HPDE6-E6E7 (cell line): ENCODE measurements around the gene PATJ.
A peak's percentile ranks its signal among the peaks of the same experiment; 100 is the strongest.
"Not testable (repeated sequence)": the region's sequence is repeated elsewhere in the genome, so short reads cannot be mapped to it uniquely, and the experiment has no call there.

Experiments
- DNase-seq: peaks from one replicate; pipeline ENCODE4 v3.0.0; 2011; ENCODE audit warnings: missing footprints; ENCODE audit errors: extremely low spot score

The PATJ gene

DNA sequence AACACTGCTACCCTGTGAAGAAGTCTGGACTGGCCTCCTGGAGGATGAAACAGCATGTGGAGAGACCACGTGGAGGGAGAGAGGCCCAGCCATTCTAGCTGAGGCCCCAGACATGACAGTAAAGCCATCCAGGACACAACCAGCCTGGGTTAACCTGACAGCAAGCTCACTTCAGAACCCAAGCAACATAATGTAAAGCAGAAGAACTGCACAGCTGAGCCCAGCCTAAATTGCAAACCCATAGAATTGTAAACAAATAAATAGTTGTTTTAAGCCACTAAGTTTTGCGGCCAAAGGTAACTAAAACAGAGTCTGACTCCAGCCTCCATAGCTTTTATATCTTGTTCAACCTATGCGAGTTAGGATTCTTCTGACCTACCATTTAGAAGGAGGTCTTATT, 355.2 kb downstream of the PATJ start:
- DNase-seq = no peak

DNA sequence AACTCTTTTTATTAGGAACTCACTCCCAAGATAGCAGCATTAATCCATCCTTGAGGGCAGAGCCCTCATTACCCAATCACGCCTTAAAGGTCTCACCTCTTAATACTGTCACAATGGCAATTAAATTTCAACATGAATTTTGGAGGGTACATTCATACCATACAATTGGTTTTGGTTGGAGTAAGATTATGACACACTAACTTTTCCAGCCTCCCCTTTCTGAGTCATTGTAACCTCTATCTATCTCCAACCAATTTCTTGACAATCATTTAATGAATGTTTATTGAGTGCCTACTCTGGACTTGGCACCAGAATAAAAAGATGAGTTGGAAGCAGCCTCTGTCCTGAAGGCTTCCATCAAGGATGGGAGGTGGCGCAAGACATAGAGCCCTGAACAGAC, 358.2 kb downstream of the PATJ start:
- DNase-seq = no peak

DNA sequence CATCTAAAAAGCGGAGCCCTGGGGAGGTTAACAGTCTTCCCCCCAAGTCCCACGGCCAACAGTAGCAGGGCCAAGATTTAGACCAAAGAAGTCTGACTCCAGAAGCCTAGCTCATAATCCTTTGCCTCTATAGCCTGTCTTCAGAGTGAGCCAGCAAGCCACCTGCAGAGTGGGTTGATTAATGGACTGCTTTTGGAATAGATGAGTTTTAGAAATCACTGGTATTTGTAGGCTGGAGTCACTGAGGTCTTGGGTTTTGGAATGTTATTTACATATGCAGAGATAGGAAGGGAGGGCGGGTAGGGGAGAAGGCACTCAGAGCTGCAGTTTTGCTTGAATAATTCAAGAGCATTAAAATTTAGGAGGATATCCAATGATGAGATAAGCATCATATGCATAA, 361.6 kb downstream of the PATJ start:
- DNase-seq = no peak

DNA sequence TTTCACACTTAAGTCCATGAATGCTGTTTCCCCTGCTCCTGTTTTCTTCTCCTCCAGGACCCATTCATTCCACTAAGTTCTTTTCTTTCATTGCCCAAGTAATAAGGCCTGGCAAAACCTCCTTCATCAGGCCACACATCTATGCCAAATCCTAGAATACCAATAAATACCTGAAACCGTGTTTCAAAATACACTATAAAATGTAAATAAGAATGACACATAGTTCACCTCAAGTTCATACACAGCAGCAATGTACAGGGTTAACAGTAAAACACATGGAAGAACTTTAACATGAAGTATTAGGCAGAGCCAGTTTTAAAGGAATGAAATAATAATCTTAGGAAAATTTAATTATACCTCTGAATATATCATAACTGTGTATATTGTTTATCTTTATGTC, 365.6 kb downstream of the PATJ start:
- no peak for DNase-seq

DNA sequence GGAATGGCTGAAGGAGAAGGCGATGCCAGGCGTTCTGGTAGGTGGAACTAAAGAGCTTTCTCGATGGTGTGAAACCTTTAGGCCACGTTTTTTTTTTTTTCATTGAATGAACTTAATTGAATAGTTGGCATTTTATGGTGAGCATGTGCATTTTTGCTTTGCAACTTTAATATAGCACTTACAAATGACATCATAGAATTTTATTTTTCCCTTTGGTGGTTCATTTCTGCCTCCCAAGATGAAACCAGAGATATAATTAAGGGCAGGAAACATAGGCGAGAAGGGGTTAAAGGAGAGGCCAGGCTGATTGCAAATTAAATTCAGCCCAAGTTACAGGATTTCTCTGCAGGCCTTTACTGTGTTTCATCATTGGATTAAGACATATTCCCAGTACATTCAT, 366.8 kb downstream of the PATJ start:
- DNase-seq = no peak

DNA sequence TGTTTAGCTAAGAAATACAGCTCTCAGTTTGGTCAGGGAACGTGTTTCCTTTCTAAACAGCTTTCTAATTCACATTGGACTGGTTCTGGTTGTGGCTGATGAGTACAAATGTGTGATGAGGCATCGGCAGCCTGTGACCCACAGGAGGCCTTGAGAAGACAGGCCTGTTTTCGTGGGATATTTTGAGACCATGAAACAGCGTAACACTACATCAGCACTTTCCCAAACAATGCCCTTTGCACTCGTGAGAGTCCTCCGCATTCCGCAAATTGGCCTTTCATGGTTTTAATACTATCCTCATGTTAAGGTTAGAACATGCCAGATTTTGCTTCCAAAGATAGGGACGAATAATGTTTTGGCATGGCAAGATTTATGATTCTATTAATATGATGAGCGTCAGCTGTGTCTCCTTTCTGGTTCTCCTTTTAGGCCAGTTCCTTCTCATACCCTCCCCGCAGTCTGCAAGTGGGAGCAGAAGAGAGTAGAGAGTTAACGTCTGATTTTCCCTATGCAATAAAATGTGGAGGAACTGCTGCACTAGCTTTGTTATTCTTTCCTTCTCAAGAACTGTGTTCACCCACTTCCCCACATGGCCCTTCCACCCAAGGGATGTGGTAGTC, 368.0 kb downstream of the PATJ start:
- no peak for DNase-seq

DNA sequence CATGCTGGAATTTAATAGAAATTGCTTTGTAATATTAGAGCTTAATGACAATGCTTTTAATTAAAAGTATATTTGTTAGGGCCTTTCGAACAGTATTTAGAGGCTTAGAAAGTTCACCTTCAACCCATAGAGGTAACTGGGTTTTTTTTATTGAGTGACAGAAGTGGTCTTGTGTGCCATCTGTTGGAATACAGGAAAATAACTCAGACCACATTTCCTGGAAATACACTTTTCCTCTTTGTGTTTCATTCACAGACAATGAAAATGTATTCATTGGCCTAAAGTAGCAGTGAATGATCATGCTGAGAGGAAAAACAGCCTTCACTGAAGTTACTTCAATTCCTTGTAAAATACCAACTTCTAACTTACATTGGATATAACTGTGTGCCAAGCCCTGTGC, 368.8 kb downstream of the PATJ start:
- DNase-seq = no peak

DNA sequence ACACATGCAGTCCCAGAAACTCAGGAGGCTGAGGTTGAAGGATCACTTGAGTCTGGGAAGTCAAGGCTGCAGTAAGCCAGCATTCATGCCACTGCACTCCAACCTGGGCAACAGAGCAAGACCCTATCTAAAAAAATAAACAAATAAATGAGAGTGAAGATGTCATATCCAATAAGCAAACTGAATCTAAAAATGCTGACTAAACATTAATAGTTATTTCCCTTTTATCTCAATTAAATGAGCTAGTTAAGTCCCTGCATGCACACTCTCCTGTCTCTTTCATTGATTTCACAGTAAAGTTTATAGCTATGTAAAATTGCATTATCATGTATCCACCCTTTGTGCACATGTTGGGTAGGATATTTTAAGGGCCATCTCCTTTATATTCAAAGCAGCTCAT, 371.2 kb downstream of the PATJ start:
- DNase-seq = no peak

DNA sequence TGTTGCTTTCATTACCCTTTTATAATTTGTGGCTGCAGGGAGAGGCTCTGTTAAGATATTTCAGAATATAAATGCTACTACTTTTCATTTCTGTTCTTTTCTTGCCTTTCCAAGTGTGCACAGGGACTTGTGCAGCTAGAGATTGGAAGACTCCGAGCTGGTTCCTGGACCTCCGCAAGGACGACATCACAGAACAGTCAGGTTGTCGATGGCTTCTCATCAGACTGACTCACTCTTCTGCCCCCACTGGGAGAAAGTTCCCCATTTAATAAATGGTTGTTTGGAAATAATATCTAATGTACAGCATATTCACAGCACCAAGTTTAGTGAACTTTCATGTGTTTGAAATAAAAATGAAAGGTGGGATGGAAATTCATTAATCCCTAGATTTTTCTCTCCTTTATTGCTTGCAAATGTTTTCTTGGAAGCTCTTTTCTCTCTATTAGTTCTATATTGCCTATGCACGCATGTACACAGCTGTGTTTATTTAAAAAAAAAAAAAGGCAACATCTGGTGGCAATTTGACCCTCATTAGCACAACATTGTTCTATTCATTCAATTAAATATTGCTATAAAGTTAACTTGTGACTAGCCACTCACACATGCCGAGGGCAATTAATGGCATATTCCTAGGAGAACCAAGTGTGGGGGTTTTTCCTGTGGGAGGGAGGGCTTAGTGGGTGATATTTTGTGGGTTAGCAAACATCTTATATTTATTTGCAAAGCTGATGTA, 374.9 kb downstream of the PATJ start:
- DNase-seq = no peak

DNA sequence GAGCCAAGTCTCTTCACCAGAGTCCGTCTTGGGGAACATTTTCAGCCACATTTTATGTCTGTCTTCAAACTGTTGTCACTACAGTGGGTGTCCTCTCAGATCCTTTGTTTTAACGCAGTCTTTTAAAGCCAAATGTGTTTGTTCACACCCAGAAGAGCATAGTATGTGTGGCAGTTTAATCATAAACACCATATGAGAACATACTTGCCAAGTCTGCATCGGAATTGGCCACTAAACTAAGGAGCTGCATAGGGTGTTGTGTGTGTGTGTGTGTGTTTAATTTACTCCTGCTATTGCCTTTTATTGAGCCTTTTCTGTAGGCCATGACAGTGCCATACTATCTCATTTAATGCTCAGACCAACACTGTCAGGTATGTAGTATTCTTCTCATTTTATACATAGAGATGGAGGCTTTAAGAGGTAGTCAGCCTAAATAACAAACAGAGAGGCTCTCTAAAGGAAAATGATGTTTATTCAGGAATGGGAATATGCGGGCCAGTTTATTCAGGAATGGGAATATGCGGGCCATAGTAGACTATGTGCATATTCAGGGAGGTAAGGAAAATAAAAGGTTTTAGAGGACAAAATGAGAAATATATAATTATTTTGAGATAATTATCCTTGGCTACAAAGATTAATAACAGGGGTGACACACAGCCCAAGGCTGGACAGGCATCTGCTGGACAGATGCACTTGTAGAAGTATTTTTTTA, 384.5 kb downstream of the PATJ start:
- no peak for DNase-seq

DNA sequence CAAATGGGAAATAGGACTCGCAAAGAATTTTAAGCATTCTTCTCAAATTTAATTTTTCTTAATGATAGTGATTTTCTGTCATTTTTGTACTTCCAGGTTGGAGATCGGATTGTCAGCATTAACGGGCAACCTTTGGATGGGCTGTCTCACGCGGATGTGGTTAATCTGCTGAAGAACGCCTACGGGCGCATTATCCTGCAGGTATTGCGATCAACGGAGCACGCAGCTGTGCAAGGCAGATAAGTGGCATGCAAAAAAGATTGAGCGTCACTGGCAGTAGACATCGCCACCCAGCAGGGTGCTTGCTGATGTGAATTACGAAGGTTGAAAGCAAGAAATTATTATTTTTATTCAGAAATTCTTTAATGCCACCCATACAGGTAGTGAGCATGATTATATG, 386.5 kb downstream of the PATJ start:
- DNase-seq = no peak

DNA sequence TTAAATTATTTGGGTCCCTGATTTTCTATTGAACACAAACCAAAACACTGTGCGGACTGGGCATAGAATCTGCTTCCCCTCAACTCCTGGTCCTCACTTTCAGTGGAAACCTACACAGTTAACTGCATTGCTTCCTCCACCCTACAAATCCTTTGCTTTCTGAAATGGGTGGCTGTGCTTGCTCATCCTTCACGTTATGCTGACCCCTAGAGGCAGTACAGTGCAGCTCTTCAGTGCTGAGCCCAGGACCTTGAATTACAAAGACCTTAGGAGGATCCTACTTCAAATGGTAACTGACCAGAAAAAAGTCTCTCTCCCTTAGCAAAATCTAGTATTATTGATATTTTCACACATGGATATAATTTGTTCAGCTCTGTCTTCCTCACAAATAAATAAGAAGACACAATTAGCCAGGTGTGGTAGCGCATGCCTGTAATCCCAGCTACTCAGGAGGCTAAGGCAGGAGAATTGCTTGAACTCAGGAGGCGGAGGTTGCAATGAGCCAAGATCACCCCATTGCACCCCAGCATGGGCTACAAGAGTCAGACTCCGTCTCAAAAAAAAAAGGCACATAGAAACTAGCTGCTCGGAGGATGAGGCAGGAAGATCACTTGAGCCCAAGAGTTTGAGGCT, 388.9 kb downstream of the PATJ start:
- peak; percentile 69 for DNase-seq

DNA sequence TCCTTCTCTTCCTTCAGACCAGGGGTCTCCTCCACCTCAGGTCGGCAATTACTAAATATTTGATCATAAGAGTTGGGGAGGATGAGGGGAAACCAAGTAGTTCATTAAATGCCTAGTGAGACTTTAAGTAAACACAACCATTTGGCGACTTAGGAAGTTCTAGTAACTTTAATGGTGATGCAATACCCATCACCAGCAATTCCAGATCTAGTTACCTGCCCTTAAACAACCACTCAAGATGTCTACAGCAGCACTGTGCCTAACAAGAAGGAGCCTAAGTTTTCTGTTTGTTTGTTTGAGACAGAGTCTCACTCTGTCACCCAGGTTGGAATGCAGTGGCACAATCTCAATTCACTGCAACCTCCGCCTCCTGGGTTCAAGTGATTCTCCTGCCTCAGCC, 395.7 kb downstream of the PATJ start:
- no peak for DNase-seq

DNA sequence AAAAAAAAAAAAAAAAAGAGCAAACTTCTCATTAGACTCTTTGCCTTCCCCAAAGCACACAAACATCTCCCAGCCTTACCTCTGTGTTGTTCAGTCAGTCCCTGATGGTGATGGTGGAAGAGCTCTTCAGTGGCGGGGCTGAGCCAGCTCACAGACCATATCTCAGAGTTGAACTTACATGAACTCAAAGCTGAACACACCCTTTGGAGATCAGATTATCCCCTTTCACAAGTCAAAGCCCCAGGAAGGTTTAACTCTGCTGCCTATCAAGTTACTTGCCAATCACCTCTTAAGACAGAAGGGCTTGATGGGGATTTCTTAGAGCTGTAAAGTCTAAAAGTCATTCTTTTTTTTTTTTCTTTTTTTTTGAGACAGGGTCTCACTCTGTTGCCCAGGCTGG, 397.1 kb downstream of the PATJ start:
- DNase-seq = no peak

DNA sequence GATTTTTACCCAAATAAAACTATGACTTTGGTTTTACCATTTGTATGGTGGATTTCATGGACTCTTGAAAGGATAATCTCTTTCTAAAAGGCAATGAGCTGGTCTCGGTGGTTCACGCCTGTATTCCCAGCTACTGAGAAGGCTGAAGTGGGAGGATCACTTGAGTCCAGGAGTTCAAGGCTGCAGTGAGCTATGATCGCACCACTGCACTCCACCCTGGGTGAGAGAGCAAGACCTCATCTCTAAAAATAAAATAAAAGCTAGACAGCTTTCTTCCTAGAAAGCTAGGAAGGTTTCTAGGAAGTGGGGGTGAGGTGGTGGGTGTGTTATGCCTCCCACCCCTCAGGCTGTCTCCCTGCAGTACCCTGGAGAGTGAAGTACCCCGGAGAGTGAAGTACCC, 398.4 kb downstream of the PATJ start:
- no peak for DNase-seq

DNA sequence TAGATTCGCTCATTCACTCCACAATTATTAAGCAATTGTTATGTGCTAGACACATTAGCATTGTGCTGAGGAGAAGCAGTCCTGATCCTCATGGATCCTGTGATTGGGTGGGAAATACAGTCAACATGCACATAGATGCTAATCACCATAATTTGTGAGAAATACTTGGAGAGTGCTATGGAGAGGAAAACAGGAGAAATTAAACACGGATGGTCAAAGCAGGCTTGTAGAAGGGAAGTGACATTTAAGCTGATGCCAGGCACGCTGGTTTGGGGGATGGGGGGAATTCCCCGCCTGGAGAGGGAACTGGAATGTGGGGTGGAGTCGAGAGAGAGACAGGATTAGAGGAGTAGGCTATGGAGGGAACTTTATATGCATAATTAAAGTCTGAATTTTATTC, 400.2 kb downstream of the PATJ start:
- DNase-seq = no peak

DNA sequence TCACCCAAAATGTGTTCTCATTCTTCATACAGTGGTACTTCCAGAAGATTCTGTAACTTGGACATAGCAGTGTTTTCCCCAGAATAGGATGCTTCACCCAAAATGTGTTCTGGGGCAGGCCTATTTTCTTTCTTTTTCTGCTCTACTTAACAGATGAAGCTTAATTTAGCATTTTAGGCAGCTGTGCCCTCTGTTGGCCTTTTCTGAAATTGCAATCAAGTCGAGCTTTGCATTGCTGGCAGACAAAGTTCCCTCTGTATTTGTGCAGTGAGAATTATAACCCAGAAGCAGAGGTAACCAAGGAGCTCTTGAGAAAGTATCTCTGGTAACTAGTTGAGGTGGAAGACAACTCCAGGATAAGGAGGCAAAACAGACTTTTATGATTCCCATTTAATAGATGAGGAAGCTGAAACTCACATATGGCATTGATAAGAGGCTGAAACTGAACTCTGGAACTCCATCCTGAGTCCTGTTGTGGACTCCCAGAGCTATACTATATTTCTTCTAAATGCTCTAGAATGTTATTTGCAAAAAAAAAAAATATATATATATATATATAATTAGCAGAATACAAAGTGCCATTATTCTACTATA, 402.1 kb downstream of the PATJ start:
- DNase-seq = no peak

DNA sequence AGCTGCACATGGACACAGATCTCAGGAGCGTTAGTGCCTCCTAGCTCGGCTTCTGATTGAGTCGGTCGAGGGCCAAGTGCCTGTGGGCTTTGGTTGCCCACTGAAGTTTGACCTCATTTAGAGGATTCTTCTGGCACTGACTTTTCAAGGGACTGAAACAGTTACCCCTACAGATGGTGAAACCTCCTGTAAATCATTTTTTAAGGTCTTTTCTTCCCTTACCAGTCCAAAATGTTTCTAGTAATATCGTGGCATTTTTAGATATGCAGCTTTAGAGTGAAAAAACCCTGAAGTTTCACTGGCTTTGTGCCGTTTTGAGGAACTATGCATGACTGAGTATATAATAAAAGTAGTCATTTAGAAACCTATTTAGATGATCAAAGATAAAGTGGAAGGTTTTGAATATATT, 417.7 kb downstream of the PATJ start:
- DNase-seq = no peak

DNA sequence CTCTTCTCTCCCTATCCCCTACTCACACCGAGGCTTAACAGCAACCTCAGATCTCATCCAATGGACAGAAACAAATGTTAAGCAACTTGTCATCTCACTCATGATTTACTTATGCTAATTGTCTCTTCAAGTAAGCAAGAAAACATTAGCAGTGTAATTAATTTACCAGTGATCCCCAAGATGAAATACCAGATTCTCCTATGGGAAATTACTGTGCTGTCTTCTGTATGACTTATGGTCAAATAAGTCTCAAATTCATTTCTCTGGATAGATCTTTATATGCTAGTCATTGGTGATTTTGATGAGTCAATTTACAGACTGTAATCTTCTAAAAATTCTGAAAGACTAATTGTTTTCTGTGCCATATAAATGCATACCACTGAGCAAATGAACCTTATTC, 419.4 kb downstream of the PATJ start:
- no peak for DNase-seq

DNA sequence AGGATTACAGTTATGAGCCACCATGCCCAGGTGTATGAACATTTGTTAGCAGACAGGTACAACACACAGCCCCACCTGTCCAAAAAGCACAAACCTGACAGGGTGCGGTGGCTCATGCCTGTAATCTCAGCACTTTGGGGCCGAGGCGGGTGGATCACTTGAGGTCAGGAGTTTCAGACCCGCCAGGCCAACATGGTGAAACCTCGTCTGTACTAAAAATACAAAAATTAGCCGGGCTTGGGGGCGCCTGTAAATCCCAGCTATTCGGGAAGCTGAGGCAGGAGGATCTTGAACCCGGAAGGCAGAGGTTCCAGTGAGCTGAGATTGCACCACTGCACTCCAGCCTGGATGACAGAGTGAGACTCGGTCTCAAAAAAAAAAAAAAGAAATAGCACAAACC, 428.1 kb downstream of the PATJ start:
- not testable (repeated sequence) for DNase-seq

DNA sequence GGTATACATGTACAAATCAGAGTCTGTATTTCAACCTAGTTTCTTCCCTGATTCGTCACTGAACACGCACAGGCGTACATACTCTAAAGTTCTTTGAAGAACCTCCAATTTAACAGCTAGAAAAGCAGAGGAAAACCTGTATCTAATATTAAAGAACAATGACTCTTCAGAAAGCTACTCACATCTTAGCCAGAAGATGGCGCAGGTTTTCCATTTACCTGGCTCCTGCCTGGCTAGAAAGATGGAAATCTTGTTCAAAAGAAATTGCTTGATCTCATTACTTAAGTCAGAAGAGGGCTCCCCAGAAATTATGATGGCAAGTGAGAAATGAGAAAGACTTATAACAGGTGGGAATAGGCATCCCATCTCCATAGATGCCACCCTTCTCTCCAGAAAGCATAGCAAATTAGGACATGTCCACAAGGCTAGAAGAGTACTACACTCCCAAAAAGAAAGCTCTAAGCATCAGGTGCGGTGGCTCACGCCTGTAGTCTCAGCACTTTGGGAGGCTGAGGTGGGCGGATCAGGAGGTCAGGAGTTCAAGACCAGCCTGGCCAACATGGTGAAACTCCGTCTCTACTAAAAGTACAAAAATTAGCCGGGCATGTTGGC, 433.4 kb downstream of the PATJ start:
- DNase-seq = peak; percentile 20
